Activated CD4-positive, alpha-beta T cell treated with anti-CD3 and anti-CD28 coated beads for 24 hours (primary cell): Measurements from ENCODE around the gene CLEC18A.
"Not testable (repeated sequence)": the region's sequence is repeated elsewhere in the genome, so short reads cannot be mapped to it uniquely, and the experiment has no call there.

Experiments used
- DNase-seq, 2 donors: peaks; one replicate each; pipeline ENCODE4 v3.0.0-alpha.2; 2020; ENCODE audit warnings: low read depth in 2 of 2

The CLEC18A gene

DNA sequence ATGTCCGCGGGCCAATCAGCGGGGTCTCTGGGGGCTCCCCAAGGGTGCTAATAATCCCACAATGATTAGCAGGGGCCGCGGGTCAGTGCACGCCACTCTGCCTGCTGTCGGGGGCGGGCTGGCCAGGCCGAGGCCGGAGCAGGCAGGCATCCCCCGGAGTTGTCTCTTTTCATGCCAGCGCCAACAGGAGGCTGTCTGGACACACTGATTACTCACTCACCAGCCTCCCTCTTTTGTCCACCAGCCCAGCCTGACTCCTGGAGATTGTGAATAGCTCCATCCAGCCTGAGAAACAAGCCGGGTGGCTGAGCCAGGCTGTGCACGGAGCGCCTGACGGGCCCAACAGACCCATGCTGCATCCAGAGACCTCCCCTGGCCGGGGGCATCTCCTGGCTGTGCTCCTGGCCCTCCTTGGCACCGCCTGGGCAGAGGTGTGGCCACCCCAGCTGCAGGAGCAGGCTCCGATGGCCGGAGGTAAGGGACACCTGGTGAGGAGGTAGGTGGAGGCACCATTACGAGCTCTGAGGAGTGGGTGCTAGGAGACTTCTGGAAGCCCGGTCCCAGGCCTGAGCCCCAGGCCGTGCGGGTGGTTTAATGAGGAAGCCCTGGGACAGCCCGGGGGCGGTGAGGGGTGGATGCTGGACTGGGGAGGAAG lies at the start of gene CLEC18A:
TSS of gene CLEC18A (plus strand) at position 318 of the 655 bp plus-strand sequence. CDS start at position 351, 33 bp downstream.
- DNase-seq = not testable (repeated sequence)

DNA sequence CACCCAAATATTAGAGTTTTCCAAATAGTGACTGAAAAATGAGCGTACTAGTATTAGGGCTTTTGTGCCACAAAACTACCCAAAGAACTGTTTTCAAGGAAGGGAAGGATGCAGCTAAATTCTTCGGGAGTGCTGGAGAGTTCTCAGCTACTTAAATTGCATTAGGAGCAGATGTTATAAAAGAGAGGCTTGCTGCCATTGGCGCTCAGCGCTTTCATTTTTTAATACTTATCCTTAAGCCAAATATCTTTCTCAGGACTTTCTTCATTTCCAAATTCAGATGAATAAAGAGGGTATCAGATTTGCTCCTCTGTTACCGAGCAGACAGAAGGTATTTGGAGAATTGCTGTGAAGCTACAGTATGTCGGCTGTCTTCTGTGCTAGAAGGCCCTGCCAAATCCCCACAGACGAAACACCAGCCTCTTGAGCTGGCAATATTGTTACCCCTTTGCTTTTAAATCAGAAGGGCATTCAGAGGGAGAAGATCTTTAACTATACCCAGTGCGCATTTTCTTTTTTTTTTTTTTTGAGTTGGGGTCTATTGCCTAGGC lies 47.2 kb upstream of the CLEC18A start:
- DNase-seq = no peak

DNA sequence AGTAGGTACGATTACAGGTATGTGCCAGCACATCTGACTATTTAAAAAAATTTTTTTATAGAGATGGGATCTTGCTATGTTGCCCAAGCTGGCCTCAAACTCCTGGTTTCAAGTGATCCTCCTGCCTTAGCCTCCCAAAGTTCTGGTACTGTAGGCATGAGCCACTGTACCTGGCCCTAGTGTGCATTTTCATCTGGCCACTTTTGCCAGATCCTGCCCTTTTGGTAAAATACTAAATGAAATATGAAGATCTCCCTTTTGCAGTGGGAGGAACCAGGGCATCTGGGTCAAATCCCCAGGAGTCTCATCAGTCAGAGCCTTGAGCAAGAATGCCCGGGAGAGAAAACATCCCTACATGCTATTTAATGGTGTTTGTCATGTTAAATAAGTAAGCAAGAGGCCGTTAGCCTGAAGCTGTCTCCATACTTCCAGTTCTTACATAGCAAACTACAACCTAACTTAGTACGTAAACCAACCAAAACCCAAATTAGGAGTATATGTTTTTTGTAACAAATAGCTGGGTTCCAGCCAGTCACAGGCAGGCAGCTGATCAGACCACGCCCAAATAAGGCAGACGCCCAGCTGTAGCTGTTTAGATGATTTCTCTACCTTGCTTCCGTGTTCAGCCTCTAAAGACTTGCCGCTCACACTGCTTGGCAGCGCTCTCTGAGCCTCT lies 46.5 kb upstream of the CLEC18A start:
- DNase-seq = no peak

DNA sequence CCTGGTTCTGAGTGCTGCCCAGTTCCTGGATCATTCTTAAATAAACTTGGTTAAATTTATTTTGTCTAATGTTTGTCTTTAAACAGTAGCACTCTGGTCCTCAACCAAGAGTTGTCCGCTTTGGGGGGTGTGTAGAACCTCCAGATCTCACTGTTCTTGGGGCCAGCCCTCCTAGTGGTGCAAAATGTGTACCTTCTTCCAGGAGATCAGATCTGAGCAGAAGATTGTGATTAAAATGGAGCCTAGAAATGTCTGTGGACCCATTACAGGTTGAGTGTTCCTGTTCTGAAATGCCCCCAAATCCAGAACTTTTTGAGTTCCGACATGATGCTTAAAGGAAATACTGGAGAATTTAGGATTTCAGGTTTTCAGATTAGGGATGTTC lies 46.0 kb upstream of the CLEC18A start:
- no peak for DNase-seq

DNA sequence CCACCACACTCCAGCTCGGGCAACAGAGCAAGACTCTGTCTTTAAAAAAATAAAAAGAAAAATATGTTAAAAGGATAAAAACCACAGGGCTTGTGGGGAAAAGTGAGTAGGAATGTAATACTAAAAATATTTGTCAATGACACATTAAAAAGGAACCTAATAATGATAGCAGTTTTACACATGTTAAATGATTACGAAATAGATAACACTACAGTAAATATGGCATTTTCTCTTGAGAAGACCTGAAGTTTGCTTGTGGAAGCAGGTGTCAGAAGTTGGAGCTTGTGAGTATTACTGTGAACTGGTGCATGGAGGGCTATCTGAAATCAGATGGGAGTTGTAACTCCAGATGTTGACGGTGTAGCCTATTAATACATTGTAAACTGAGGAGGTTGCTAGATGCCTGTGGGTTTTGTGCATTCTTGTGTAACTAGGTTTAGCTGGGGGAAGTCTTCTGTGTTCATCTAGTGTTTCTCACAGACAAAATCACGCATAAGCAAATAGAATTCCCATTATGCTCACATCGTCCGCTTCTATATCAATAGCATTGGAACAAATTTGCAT lies 44.2 kb upstream of the CLEC18A start:
- DNase-seq = no peak

DNA sequence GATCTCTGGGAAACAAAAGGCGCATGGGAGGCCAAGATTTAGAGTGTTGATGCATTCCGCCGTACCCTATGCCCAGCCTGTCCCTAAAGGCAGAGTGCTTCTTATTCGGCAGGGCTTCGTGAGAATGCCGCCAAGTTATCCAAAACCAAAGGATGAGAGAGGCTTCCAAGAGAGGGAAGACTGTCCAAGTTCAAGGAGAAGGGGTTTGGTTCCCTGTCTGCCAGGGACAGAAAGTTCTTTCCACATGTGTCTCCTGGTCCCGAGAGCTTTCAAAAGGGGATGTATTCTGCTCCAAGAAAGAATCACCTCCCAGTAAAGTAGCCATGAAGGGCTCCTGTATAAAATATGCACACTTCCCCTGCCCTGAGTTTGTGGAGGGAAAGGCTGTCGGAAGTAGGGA lies 42.1 kb upstream of the CLEC18A start:
- DNase-seq = no peak

DNA sequence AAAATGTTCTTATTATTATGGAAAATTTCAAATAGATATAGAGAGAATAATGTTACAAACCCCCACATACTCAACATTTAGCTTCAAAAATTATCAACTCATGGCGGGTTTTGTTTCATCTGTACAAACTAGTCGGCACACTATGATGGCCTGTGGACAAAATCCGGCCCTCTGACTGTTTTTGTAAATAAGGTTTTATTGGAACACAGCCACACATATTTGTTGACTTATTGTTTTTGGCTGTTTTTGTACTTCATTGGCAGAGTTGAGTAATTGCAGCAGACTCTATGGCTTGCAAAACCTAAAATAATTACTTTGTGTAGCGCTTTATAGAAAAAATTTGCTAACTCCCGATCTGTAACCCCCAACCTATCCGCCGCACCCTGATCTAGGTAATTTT lies 41.4 kb upstream of the CLEC18A start:
- no peak for DNase-seq

DNA sequence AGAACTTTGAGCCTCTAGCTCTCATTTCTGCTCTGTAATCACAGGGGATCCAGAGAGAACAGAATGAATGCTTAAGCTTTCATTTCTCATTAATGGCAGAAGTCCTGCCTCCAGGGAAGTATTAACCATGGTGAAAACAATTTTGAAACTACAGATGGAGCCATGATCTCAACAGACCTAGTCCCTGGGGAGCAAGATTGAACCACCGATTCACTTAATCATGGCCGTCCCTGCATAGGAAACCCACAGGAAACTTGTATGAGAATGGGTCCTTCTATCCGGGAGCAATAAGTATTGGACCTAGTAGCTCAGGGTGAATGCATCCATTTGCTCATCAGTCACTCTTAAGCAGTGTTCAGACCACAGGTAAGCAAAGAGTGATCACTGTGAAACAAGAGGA lies 40.2 kb upstream of the CLEC18A start:
- DNase-seq = no peak

DNA sequence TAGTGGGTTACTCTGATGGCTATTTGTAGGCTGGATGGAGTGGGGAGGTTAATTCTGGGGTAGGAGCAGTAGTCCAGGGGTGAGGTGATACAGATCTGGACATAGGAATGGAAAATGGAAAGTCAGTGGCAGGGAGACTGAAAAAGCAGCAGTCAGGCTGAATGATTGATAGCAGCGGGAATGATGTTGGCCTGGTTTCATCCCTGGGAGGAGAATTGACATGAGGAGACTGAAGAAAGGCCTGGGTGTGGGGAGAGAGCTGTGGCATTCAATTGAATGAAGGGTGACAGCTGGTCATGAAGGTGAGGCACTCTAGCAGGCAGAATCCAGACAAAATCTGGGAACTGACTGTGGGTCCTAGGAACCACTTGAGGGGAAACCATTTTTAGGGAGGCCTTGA lies 34.7 kb upstream of the CLEC18A start:
- no peak for DNase-seq

DNA sequence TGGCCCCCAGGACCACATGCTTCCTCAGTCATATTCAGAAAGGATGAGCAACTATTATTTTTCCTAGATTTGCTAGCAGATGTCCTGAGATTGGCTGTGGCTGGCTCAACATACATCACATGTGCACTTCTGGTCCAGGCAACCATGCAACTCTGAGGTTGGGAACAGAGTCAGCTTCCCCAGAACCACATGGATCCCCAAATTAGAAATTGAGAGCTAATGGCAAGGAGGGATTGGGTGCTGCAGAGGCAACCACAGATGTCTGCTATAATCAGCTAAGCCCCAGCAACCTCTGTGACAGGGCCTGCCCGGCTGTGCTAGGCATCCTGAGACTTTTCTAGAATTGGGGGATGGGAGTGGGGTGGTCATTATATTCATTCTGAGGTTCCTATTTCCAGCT lies 33.8 kb upstream of the CLEC18A start:
- DNase-seq = no peak

DNA sequence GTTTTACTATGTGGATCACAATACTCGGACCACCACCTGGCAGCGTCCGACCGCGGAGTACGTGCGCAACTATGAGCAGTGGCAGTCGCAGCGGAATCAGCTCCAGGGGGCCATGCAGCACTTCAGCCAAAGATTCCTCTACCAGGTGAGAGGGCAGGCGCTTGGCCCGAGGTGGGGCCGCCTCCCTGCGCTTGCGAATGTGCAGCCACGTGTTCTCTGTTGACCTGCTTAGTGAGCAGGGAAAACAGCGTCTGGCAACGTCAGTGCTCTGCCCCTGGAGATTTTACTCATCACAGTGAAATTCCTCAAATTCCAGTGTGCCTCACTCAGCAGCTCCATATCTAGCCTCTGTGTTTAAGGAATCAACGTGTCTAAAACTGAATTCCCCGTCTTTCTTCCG lies 33.4 kb upstream of the CLEC18A start:
- no peak for DNase-seq

DNA sequence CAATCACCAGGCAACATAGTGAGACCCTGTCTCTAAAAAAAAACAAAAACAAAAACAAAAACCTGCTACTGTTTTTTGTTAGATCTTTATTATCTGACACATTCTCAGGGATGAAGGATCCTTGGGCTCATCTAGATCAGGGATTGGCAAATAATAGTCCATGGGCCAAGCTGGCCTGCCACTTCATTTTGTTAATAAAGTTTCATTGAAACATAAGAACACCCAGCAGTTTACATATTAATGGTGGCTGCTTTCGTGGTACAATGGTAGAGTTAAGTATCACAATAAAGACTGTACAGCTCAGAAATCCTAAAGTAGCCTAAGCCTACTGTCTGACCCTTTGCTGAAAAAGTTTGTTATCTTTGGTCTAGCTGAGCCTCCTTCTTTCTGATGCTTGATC lies 32.9 kb upstream of the CLEC18A start:
- DNase-seq = no peak

DNA sequence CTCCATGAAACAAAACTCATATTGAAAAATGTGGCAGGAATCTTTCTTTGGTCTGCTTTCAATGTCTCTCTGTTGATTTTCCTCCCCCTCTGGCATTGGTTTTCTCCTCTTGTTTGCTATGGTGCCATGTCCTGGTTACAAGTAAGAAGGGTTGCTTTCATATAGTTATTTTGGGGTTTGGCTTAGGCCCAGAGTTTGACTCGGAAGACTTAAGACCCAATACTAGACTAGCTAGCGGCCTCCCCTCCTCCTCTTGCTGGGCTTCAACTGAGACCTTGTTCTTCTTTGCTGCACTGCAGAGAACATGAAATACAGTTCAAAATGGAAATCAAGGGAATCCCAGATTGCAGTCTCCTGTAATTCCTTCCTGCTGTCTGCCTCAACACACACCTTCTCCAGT lies 30.0 kb upstream of the CLEC18A start:
- DNase-seq = no peak

DNA sequence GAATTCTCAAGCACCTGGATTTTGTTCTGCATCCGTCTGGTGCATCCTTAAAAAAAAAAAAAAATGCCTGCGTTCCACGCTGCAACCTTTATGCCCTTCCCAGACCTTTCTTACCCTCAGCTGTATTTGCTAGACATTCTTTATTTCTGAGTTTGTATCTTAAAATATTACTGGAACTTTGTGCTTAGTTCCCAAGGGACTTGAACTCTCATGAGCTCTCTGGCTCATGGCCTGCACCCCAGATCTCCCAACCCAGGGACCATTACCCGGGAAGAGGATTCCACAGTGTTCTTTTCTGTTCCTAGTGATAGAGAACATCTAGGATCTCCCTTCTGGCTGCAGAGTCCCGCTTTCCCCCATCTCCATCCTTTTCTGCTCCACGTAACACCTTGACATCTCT lies 28.9 kb upstream of the CLEC18A start:
- no peak for DNase-seq

DNA sequence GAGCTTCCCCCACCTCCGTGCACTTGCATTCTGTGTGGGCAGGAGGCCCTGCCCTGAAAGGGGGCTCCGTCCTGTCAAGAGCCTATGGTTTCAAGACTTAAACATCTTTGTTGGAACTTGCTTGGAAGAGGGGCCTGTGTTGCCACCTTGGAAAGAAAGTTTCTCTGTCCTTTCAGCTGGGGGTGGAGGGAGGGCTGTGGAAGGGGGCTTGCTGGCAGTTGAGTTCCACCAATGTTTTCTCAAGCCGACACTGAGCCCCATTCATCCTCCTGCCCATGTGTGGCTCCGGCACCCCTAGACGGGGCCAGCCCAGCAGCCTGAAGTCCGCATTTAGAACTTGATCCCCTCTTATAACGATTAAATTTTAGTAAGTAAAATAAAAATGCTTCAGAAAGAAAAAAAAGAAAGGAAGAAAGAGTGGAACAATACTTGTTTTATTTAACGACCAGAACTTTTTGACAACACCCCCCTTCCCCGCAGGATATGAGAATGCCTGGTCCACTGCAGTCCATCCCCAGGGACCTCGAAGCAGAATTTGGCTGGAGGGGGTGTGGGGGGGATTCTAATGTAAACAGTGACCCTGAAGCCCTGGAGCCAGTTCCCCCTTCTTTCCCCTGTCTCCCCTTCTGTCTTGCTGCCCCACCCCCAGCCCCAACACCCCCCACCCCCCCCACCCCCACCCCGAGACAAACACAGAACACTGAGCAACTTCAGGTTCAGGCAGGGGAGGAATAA lies 26.9 kb upstream of the CLEC18A start:
- DNase-seq = no peak

DNA sequence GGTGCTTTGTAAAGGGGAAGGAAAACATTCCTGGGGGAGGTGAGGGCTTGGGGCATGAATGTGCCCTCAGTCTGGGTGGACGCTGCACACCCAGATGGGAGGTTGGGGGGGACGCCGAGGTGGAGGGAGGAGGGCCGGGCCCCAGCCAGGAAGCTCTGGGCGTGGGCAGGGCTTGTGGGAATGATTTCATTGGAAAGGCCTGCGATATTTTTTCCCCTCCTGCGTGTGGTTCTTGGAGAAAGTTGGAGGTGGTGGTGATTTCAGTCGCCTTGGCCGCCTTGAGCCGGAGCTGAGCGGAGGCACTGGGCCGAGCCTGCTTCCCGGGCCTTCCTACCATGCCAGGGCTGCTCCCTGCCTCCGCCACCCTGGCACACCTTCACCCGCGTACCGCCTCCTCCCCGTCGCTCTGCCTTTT lies 26.4 kb upstream of the CLEC18A start:
- no peak for DNase-seq

DNA sequence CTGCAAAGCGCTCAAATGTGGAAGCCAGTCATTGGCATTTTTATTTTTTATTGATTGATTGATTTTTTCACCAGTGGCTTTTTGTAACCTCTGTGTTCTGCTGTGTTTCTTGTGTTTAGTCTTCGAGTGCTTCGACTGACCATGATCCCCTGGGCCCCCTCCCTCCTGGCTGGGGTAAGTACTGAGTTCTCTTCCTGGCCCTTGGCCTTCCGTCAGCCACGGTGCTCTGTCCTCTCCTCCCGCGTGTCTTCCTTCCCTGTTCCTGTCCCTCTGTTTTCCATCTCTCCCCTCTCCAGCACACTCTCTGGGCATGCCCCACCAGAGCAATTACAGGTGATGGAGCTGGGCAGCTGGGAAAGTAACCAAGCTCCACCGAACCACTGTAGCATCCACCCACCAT lies 25.8 kb upstream of the CLEC18A start:
- no peak for DNase-seq

DNA sequence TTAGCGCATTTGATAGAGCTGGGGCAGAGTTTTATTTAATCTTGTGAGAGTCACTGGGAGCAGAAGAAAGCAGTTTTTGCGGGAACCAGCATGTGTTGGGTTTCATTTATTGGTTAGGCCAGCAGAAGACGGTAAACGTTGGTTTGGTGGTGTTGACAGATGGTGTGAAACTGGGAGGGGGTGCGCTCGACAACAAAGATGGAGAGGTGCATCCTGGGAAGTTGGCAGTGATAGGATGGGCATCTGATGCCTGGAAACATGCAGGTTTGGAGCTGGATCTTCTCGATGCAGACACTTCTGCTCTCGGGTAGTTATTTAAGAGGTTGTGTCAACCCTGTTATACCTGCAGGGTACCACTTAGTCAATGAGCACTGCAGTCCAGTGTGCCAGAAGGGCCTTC lies 24.9 kb upstream of the CLEC18A start:
- no peak for DNase-seq

DNA sequence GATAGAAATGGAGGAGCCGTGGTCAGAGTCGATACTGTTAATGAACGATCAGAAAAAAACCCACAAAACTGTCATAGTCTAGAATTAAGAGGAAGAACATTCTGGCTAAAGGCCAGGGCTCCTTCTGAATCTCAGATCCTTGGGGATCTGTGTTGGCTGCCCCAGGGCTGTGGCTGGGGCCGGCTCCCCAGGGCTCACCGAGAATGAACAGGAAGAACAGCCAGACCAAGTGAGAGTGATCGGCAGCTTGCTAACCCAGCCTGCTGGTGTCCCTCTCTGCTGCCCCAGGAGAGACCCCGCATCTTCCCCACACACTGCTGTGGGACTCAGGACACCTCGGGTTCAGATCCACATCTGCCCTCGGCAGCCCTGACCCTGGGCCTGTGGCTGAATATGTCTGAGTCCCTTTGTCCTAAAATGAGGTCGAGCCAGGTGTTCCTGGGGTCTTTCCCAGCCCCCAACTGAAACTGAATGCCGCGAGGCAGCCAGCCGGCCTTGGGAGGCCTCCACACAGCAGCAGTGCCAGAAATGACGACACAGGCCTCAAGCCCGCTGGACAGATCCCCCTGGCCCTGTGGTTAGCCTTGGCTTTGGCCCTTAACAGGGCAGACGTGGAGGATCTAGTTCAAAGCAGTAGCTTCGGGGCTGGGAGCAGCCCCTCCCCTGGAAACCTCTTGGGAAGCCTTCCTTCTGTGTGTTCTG lies 23.9 kb upstream of the CLEC18A start:
- no peak for DNase-seq

DNA sequence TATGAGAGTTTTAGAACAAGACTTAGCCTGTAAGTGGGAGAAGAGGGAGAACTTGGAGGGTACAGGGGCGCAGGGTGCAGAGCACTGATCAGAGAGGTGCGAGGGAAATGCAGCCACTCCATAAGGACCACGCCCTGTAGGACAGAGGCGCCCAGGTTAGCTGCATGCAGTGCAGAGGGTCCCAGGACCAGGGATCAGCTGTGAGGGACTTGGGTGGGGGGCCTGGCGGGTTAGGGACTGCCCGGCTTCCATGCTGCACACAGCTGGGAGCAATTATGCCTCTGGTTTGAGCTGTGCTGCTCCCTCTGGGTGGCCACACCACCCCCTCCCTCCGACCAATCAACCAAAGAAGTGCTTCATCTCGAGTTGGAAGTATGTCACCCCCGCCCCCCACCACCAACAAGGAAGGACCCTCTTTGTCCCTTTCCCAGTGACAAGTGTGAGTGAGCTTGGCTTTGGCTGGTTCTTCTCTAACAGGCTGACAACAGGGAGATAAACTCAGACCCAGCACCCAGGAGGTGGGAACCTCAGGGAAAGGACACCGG lies 22.2 kb upstream of the CLEC18A start:
- no peak for DNase-seq

DNA sequence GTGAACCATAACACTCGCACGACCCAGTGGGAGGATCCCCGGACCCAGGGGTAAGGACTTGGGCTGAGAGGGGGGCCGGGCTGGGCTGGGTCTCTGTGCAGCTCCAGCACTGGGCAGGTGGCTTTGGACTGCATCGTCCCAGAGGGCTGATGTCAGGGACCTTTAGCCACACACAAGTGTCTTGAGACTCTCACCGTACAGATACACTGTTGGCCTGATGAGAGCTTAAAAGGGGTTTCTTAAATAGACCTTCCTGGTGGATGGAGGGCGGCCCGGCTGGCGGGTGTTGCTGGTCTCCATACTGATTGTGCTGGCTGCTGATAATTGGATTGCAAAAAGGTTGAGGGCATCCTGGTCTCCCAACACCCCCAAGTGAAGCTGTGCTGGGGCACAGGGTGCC lies 21.7 kb upstream of the CLEC18A start:
- no peak for DNase-seq
